Common myeloid progenitor, CD34-positive (primary cell): ENCODE results near the gene ARL8B.
"Not testable (repeated sequence)": the region's sequence is repeated elsewhere in the genome, so short reads cannot be mapped to it uniquely, and the experiment has no call there.

Source experiments
- CTCF ChIA-PET: fragments of 350-600 bp; sonication (Branson Sonifier 250); formaldehyde crosslinking; loops from one replicate; lab custom pipeline; 2021; ENCODE audit warnings: antibody characterized with exemption; lab: Charles Lee
- POLR2A ChIA-PET: fragments of 350-600 bp; sonication (Branson Sonifier 250); formaldehyde crosslinking; loops from one replicate; lab custom pipeline; 2021; ENCODE audit warnings: antibody characterized with exemption; lab: Charles Lee
- DNase-seq, 3 donors: peaks; one replicate each; pipeline versions ENCODE4 v3.0.0 to v3.0.0-alpha.2; 2013
- H3K27ac ChIP-seq, 2 experiments: 1 replicate in 1 of 2; 2 replicates in 1 of 2; pipeline ENCODE4 v1.7.0; 2013; ENCODE audit warnings: inconsistent platforms in 2 of 2, low read length in 2 of 2, mild to moderate bottlenecking in 2 of 2, low read depth in 1 of 2, moderate library complexity in 1 of 2; ENCODE audit not compliant: severe bottlenecking in 2 of 2, insufficient read depth in 1 of 2, poor library complexity in 1 of 2
- H3K27me3 ChIP-seq, 5 experiments: replicated peaks in 2 of 5; 1 replicate in 3 of 5; 2 replicates in 2 of 5; pipeline versions ENCODE4 v1.6.1 to v1.7.0; 2013; ENCODE audit warnings: low read length in 4 of 5, mild to moderate bottlenecking in 2 of 5, moderate library complexity in 2 of 5, inconsistent platforms in 1 of 5; ENCODE audit not compliant: insufficient read depth in 5 of 5, control insufficient read depth in 4 of 5
- H3K36me3 ChIP-seq, 4 experiments: 1 replicate in 2 of 4; 2 replicates in 2 of 4; pipeline versions ENCODE4 v1.6.1 to v1.7.0; 2013; ENCODE audit warnings: low read length in 3 of 4, control low read depth in 1 of 4, mild to moderate bottlenecking in 1 of 4; ENCODE audit not compliant: control insufficient read depth in 4 of 4, insufficient read depth in 4 of 4
- H3K4me1 ChIP-seq, 4 experiments: 1 replicate in 3 of 4; 2 replicates in 1 of 4; pipeline versions ENCODE4 v1.6.1 to v1.7.1; 2013; ENCODE audit warnings: low read length in 3 of 4, mild to moderate bottlenecking in 3 of 4, control low read depth in 1 of 4, inconsistent platforms in 1 of 4, moderate library complexity in 1 of 4; ENCODE audit not compliant: control insufficient read depth in 4 of 4, insufficient read depth in 4 of 4; ENCODE audit errors: control extremely low read depth in 1 of 4
- H3K4me3 ChIP-seq, 7 experiments: 1 replicate in 4 of 7; 2 replicates in 3 of 7; pipeline versions ENCODE4 v1.5.1 to v1.7.0; 2013; ENCODE audit warnings: mild to moderate bottlenecking in 7 of 7, low read length in 6 of 7, moderate library complexity in 6 of 7, inconsistent platforms in 2 of 7, low read depth in 2 of 7, control low read depth in 1 of 7; ENCODE audit not compliant: insufficient read depth in 4 of 7, control insufficient read depth in 1 of 7; ENCODE audit errors: extremely low read depth in 1 of 7
- H3K9me3 ChIP-seq, 5 experiments: 1 replicate in 4 of 5; 2 replicates in 1 of 5; pipeline versions ENCODE4 v1.6.1 to v1.7.1; 2013; ENCODE audit warnings: low read length in 4 of 5, mild to moderate bottlenecking in 2 of 5, inconsistent platforms in 1 of 5, low read depth in 1 of 5, moderate library complexity in 1 of 5; ENCODE audit not compliant: control insufficient read depth in 4 of 5, insufficient read depth in 2 of 5; ENCODE audit errors: control extremely low read depth in 1 of 5
- WGBS: methylation state at CpG from one replicate; pipeline ENCODE4 v1.1.5; 2013; ENCODE audit not compliant: insufficient coverage; 5-methylcytosine and 5-hydroxymethylcytosine counted together

ARL8B gene

DNA sequence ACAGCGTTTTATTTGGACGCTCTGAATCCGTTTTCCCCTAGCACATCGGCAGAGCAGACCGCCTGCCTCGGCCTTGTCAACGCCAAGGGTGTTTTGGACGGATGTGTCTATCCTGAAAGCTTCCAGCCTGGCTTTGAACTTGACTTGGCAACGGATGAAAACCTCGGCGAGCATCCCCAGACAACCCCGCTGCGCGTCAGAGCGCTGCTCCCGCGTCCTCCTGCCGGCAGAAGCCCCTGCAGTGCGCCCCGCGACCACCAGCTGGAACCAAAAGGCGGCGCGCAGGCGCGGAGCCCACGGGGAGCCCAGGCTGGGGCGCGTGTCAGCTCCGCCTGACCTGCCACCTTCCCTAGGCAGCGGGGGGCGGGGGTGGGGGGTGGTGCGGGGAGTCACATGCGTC, 26.2 kb upstream of the ARL8B start:
- no peaks in the 10 kb centered on the region for H3K9me3 ChIP-seq
- H3K27ac ChIP-seq, result no peak overlapping the region
- peak overlapping the region in 5 of 7 experiments; percentile 37 to 73 (median 49) for H3K4me3 ChIP-seq
- ChIA-PET CTCF (interaction anchor here (0.5 to 2.4 kb wide), 3 partner anchors 10 to 19 kb away, joined by 3 to 9 read pairs (median 4); no protein-coding TSS in a partner anchor), POLR2A (interaction anchor here (0.6 to 0.7 kb wide), 2 partner anchors 26 to 37 kb away, joined by 3 read pairs; partner anchors contain the start of gene ARL8B)
- no peaks in the 10 kb centered on the region for H3K36me3 ChIP-seq
- peak; percentile 73 to 86 (median 83) for DNase-seq
- 1% methylated on average over 23 of the region's 34 CpGs for WGBS
- peaks cover 0 to 6% (median 0%) of the 10 kb centered on the region in 5 experiments for H3K27me3 ChIP-seq
- H3K4me1 ChIP-seq, result peaks cover 0 to 5% (median 2%) of the 10 kb centered on the region in 4 experiments

GRCh38 chr3:5096336-5097008, 25.6 kb upstream of the ARL8B start:
- ChIA-PET CTCF (interaction anchor here (0.5 to 2.4 kb wide), 2 partner anchors 11 to 19 kb away, joined by 3 to 9 read pairs; no protein-coding TSS in a partner anchor), POLR2A (interaction anchor here (0.7 kb wide), 1 partner anchor 38 kb away, joined by 3 read pairs; no protein-coding TSS in a partner anchor)
- Histone ChIP-seq H3K4me3 (no peak overlapping the region), H3K9me3 (no peaks in the 10 kb centered on the region), H3K27ac (no peak overlapping the region), H3K36me3 (no peaks in the 10 kb centered on the region), H3K27me3 (peaks cover 0 to 6% (median 0%) of the 10 kb centered on the region in 5 experiments), H3K4me1 (peaks cover 0 to 5% (median 2%) of the 10 kb centered on the region in 4 experiments)
- WGBS, result 95% methylated on average over 5 of the region's 11 CpGs
- DNase-seq, result no peak

- ChIA-PET CTCF (no interaction called here), POLR2A (no interaction called here)
- Histone ChIP-seq H3K27ac (no peak overlapping the region), H3K27me3 (peaks cover 0 to 6% (median 0%) of the 10 kb centered on the region in 5 experiments), H3K36me3 (no peaks in the 10 kb centered on the region), H3K4me3 (no peak overlapping the region), H3K9me3 (no peaks in the 10 kb centered on the region), H3K4me1 (peaks cover 0 to 5% (median 2%) of the 10 kb centered on the region in 4 experiments)
- WGBS, result 66% methylated on average over 4 of the region's 4 CpGs
- DNase-seq, result no peak
Measured at GRCh38 chr3:5098346-5098745, 23.7 kb upstream of the ARL8B start.

DNA sequence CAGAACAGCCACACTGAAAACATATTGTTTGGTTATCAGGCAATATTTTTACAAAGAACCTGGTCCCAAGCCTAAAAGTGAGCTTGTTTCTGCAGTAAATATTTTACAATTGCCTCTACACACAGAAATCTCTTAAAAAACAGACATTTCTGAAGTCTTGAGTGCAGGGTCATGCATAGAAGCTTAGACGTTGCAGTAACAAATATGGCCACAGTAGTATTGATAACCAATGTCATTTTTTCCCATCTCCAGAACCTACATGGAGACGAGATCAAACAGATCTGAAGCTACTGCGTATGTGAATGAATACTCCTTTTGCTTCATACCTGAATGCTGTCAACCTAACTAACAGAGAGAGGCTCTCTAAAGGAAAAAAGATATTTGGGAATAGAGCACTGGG, 19.6 kb upstream of the ARL8B start:
- H3K9me3 ChIP-seq, result no peaks in the 10 kb centered on the region
- WGBS, result 100% methylated on average over 1 of the region's 3 CpGs
- no peak overlapping the region for H3K27ac ChIP-seq
- DNase-seq, result no peak
- no peak overlapping the region for H3K4me3 ChIP-seq
- CTCF ChIA-PET, result interaction anchor here (0.8 to 1.6 kb wide), 3 partner anchors 9 to 91 kb away, joined by 3 to 5 read pairs (median 3); no protein-coding TSS in a partner anchor
- H3K36me3 ChIP-seq, result no peaks in the 10 kb centered on the region
- POLR2A ChIA-PET, result no interaction called here
- H3K4me1 ChIP-seq, result peaks cover 0 to 3% (median 0%) of the 10 kb centered on the region in 4 experiments
- no peaks in the 10 kb centered on the region for H3K27me3 ChIP-seq

- Histone ChIP-seq H3K27ac (no peak overlapping the region), H3K36me3 (no peaks in the 10 kb centered on the region), H3K9me3 (no peaks in the 10 kb centered on the region), H3K4me1 (peaks cover 0 to 8% (median 5%) of the 10 kb centered on the region in 4 experiments), H3K4me3 (no peak overlapping the region), H3K27me3 (no peaks in the 10 kb centered on the region)
- DNase-seq, result no peak
- POLR2A ChIA-PET, result no interaction called here
- 100% methylated on average over 1 of the region's 3 CpGs for WGBS
- CTCF ChIA-PET, result no interaction called here
Measured at GRCh38 chr3:5103743-5104142, 18.3 kb upstream of the ARL8B start.

- Histone ChIP-seq H3K9me3 (no peaks in the 10 kb centered on the region), H3K27ac (no peak overlapping the region), H3K27me3 (no peaks in the 10 kb centered on the region), H3K4me3 (no peak overlapping the region), H3K36me3 (no peaks in the 10 kb centered on the region), H3K4me1 (peaks cover 0 to 9% (median 5%) of the 10 kb centered on the region in 4 experiments)
- no peak for DNase-seq
- POLR2A ChIA-PET, result no interaction called here
- 97% methylated on average over 5 of the region's 7 CpGs for WGBS
- CTCF ChIA-PET, result no interaction called here
Measured at GRCh38 chr3:5105050-5105449, 17.0 kb upstream of the ARL8B start.

GRCh38 chr3:5106371-5106770, 15.7 kb upstream of the ARL8B start:
- WGBS, result 95% methylated on average over 9 of the region's 9 CpGs
- H3K4me3 ChIP-seq, H3K27me3 ChIP-seq, H3K9me3 ChIP-seq, H3K27ac ChIP-seq, POLR2A ChIA-PET, H3K36me3 ChIP-seq, H3K4me1 ChIP-seq, DNase-seq: not testable (repeated sequence)
- CTCF ChIA-PET, result interaction anchor here (1.6 kb wide), 1 partner anchor 395 kb away, joined by 5 read pairs; no protein-coding TSS in a partner anchor
